HUES64 (cell line): ENCODE results near the gene EXOSC5.

Experiments used
- H3K27ac ChIP-seq: 2 replicates; pipeline ENCODE4 v1.7.0; 2013; ENCODE audit warnings: low read depth, low read length, inconsistent platforms
- H3K27me3 ChIP-seq: 2 replicates; pipeline ENCODE4 v1.6.1; 2013; ENCODE audit warnings: mild to moderate bottlenecking, low read length; ENCODE audit not compliant: insufficient read depth
- H3K36me3 ChIP-seq: 2 replicates; pipeline ENCODE4 v1.6.1; 2013; ENCODE audit warnings: mild to moderate bottlenecking, low read length; ENCODE audit not compliant: insufficient read depth
- H3K4me1 ChIP-seq: 2 replicates; pipeline ENCODE4 v1.6.1; 2013; ENCODE audit warnings: mild to moderate bottlenecking, low read length, moderate library complexity; ENCODE audit not compliant: insufficient read depth
- H3K4me3 ChIP-seq: 2 replicates; pipeline ENCODE4 v1.5.1; 2013; ENCODE audit warnings: mild to moderate bottlenecking, low read length, moderate library complexity
- H3K9ac ChIP-seq: 2 replicates; pipeline ENCODE4 v1.6.1; 2013; ENCODE audit warnings: mild to moderate bottlenecking, low read depth, low read length
- H3K9me3 ChIP-seq: 2 replicates; pipeline ENCODE4 v1.6.1; 2013; ENCODE audit warnings: low read depth, low read length; ENCODE audit not compliant: insufficient read depth
- WGBS: fragments of 150-250, 120-280 bp; methylation state at CpG from one replicate; pipeline ENCODE4 v1.1.7; 2013; ENCODE audit warnings: missing lambda C conversion rate; 5-methylcytosine and 5-hydroxymethylcytosine counted together

The EXOSC5 gene

GRCh38 chr19:41339936-41340335 lies 57.2 kb downstream of the EXOSC5 start:
- WGBS, result 83% methylated on average over 5 of the region's 5 CpGs
- H3K9me3 ChIP-seq, result no peaks in the 10 kb centered on the region
- H3K27me3 ChIP-seq, result no peaks in the 10 kb centered on the region
- no peak overlapping the region for H3K27ac ChIP-seq
- no peak overlapping the region for H3K9ac ChIP-seq
- no peaks in the 10 kb centered on the region for H3K4me1 ChIP-seq
- H3K4me3 ChIP-seq, result no peak overlapping the region
- H3K36me3 ChIP-seq, result peaks cover 10% of the 10 kb centered on the region; the same call in 1 of the 2 replicates
